ENCODE data around the gene FGD4.

GRCh38 chr12:32402946-32403345, 3.6 kb downstream of the FGD4 start:
- TF ChIP-seq FOXP2 (optimal IDR thresholded peaks at IDR 0.05; ENCODE audit: control extremely low read depth, extremely low read length, insufficient read depth) (no peak), EZH2 (IDR thresholded peaks at IDR 0.05) (no peak), POLR2AphosphoS5 (IDR thresholded peaks at IDR 0.05; ENCODE audit: borderline replicate concordance, low read depth, low read length) (no peak)
